PC-3 (cell line): Measurements from ENCODE around the gene CASP4. TPM values are rescaled to one million over a fixed set of nuclear protein-coding genes. Genes with fewer than 3 reads are reported as not detected.

Source experiments
- ATAC-seq: fragments of 200-7000 bp; cut with Tn5 transposase; 2 replicates; pipeline ENCODE4 v1.9.1; 2020; ENCODE audit warnings: mild to moderate bottlenecking, moderate library complexity
- BruUV-seq: library from RNA; stranded (reverse); fragments of 400-500 nt; replicated peaks from 2 replicates; lab custom pipeline; 2021; lab: Mats Ljungman, UMichigan
- CTCF ChIA-PET: fragments of 300-600 bp; sonication (Branson Sonifier 250); formaldehyde crosslinking; loops from one replicate; lab custom pipeline; 2022; ENCODE audit warnings: antibody characterized with exemption; lab: Charles Lee
- POLR2A ChIA-PET: fragments of 300-600 bp; sonication (Branson Sonifier 250); formaldehyde crosslinking; loops from one replicate; lab custom pipeline; 2022; ENCODE audit warnings: antibody characterized with exemption; ENCODE audit not compliant: unreplicated experiment; lab: Charles Lee
- DNase-seq: peaks from one replicate; pipeline ENCODE4 v3.0.0-alpha.2; 2015
- H2AFZ ChIP-seq: fragments of 300-600 bp; sonication (generic); 2 replicates; pipeline ENCODE4 v1.6.0; 2016; ENCODE audit warnings: antibody characterized with exemption, low read length
- H3F3A ChIP-seq: fragments of 300-600 bp; sonication (generic); one replicate; pipeline ENCODE4 v1.6.0; 2017; ENCODE audit warnings: antibody characterized with exemption, low read length, control low read depth, mild to moderate bottlenecking; ENCODE audit not compliant: unreplicated experiment
- H3K27ac ChIP-seq: fragments of 300-600 bp; sonication (generic); 2 replicates; pipeline ENCODE4 v1.5.1; 2016; ENCODE audit warnings: mild to moderate bottlenecking, low read length
- H3K27me3 ChIP-seq: fragments of 300-600 bp; sonication (generic); 2 replicates; pipeline ENCODE4 v1.6.1; 2016; ENCODE audit warnings: low read length, mixed read lengths
- H3K36me3 ChIP-seq: fragments of 300-600 bp; sonication (generic); 2 replicates; pipeline ENCODE4 v1.6.1; 2016; ENCODE audit warnings: low read depth, mixed run types, low read length, mixed read lengths
- H3K4me1 ChIP-seq: fragments of 300-600 bp; sonication (generic); 2 replicates; pipeline ENCODE4 v1.5.1; 2016; ENCODE audit warnings: low read length; ENCODE audit not compliant: insufficient read depth
- H3K4me2 ChIP-seq: fragments of 300-600 bp; sonication (generic); 2 replicates; pipeline ENCODE4 v1.6.0; 2016; ENCODE audit warnings: low read length
- H3K4me3 ChIP-seq: fragments of 300-600 bp; sonication (generic); 2 replicates; pipeline ENCODE4 v1.5.1; 2016; ENCODE audit warnings: mild to moderate bottlenecking, low read length, mixed read lengths
- H3K79me2 ChIP-seq: fragments of 300-600 bp; sonication (generic); 2 replicates; pipeline ENCODE4 v1.6.1; 2017; ENCODE audit warnings: low read length, mixed read lengths
- H3K9ac ChIP-seq: fragments of 300-600 bp; sonication (generic); 2 replicates; pipeline ENCODE4 v1.6.0; 2016; ENCODE audit warnings: mild to moderate bottlenecking, low read length
- H3K9me2 ChIP-seq: fragments of 300-600 bp; sonication (generic); replicated peaks from 2 replicates; pipeline ENCODE4 v1.6.1; 2016; ENCODE audit warnings: mixed run types, low read length, mixed read lengths
- H3K9me3 ChIP-seq: fragments of 300-600 bp; sonication (generic); 2 replicates; pipeline ENCODE4 v1.6.1; 2016; ENCODE audit warnings: low read length, mixed read lengths
- H4K20me1 ChIP-seq: fragments of 300-600 bp; sonication (generic); 2 replicates; pipeline ENCODE4 v1.6.1; 2016; ENCODE audit warnings: low read length, mixed read lengths
- EZH2 ChIP-seq: fragments of 300-600 bp; sonication (generic); IDR thresholded peaks from one replicate; pipeline ENCODE4 v1.6.1; 2017; ENCODE audit warnings: antibody characterized with exemption, mild to moderate bottlenecking, low read length; ENCODE audit not compliant: unreplicated experiment
- EZH2phosphoT487 ChIP-seq: fragments of 300-600 bp; sonication (generic); IDR thresholded peaks from 2 replicates; pipeline ENCODE4 v1.6.1; 2018; ENCODE audit warnings: mild to moderate bottlenecking, antibody characterized with exemption, low read length, borderline replicate concordance
- intact Hi-C: fragments of 100-400 bp; cut with micrococcal nuclease; formaldehyde crosslinking; loops from 2 replicates; pipeline ENCODE4 v1.9.0; 2023
- total RNA-seq: library from RNA; depleted of rRNA; stranded (reverse); fragments of >200 nt; gene quantifications from 2 replicates; pipeline ENCODE4 v1.2.3, GENCODE V29; 2014
- TF ChIP-seq, protein P1 (sequence below): fragments of 300-600 bp; sonication (generic); conservative IDR thresholded peaks from 2 replicates; pipeline ENCODE4 v1.5.1; 2017; ENCODE audit warnings: antibody characterized with exemption, low read depth, mild to moderate bottlenecking, low read length

The CASP4 gene
- total RNA-seq, 1 experiment from 2014 or later: 40.9 TPM

DNA sequence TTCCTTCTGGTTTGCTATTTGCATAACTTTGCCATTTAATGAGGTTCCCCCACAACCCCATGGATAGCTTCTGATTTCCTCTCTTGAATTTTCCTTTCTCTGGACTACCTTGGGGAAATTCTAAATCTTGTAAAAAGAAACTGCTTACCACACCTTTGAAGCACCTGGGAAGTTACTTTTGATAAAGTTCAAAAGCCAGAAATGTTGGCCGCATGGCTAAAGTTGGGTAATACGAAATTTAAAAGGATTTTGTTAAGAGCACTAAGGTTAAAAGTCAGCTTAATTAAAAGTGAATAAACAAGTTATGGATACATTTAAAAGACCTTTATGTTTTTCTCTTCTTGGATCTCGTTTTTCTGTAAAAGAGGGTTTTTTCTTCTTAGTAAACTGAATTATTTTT, 5.5 kb downstream of the CASP4 start:
- no peaks in the 10 kb centered on the region for H3K9me2 ChIP-seq
- H3K4me2 ChIP-seq: no peak overlapping the region
- H3K9me3 ChIP-seq: no peaks in the 10 kb centered on the region
- DNase-seq (no peak), ATAC-seq (no peak)
- no peak overlapping the region for H3K9ac ChIP-seq
- intact Hi-C loops: loop anchor here (10.0 kb wide), 2 partner anchors 242 to 612 kb away; no protein-coding TSS in a partner anchor
- H2AFZ ChIP-seq: no peak overlapping the region
- no peaks in the 10 kb centered on the region for H3K27me3 ChIP-seq
- H4K20me1 ChIP-seq: no peaks in the 10 kb centered on the region
- no peak overlapping the region for H3K4me3 ChIP-seq
- H3K36me3 ChIP-seq: no peaks in the 10 kb centered on the region
- ChIA-PET POLR2A (no interaction called here), CTCF (no interaction called here)
- H3K27ac ChIP-seq: no peak overlapping the region
- no TSS peak for BruUV-seq
- peaks cover 22% of the 10 kb centered on the region for H3K4me1 ChIP-seq
- H3K79me2 ChIP-seq: peaks cover 16% of the 10 kb centered on the region
- TF ChIP-seq EZH2 (no peak), EZH2phosphoT487 (no peak)
- TF ChIP-seq, protein P1, sequence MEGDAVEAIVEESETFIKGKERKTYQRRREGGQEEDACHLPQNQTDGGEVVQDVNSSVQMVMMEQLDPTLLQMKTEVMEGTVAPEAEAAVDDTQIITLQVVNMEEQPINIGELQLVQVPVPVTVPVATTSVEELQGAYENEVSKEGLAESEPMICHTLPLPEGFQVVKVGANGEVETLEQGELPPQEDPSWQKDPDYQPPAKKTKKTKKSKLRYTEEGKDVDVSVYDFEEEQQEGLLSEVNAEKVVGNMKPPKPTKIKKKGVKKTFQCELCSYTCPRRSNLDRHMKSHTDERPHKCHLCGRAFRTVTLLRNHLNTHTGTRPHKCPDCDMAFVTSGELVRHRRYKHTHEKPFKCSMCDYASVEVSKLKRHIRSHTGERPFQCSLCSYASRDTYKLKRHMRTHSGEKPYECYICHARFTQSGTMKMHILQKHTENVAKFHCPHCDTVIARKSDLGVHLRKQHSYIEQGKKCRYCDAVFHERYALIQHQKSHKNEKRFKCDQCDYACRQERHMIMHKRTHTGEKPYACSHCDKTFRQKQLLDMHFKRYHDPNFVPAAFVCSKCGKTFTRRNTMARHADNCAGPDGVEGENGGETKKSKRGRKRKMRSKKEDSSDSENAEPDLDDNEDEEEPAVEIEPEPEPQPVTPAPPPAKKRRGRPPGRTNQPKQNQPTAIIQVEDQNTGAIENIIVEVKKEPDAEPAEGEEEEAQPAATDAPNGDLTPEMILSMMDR: no peak
- H3F3A ChIP-seq: no peaks in the 10 kb centered on the region

DNA sequence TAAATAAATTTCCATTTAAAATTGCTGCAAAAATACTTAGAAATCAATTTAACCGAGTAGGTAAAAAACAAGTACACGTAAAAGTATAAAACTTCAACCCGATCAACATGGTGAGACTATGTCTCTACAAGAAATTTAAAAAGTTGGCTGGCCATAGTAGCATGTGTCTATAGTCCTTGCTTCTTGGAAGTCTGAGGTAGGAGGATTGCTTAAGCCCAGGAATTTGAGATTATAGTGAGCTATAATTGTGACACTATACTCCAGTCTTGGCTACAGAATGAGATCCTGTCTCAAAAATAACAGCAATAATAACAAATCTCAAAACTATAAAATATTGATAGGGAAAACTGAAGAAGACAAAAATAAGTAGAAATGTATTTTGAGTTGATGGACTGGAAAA, 11.1 kb downstream of the CASP4 start:
- no peak for DNase-seq
- POLR2A ChIA-PET: no interaction called here
- ATAC-seq: no peak

DNA sequence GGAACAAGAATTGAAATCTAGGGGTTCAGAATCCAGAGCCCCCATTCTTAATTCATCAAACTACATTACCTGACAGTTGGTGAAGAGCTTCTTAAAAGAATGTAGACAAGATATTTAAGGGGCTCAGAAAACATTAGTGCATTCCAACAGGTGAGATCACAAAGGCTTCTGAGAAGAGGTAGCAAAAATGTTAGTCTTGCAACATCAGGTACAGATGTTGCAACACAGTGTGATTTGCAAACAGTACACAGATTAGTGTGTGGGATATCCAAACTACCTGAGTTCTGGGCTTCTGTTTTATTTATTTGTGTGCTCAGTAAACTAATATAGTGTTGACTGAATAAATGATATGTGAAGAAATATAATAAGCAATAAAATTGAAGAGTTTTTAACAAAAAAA, 11.8 kb downstream of the CASP4 start:
- DNase-seq (peak; percentile 61), ATAC-seq (no peak)
- ChIA-PET CTCF (no interaction called here), POLR2A (no interaction called here)
- H3K36me3 ChIP-seq: no peaks in the 10 kb centered on the region
- intact Hi-C loops: no loop called here
- no peak overlapping the region for H3K4me2 ChIP-seq
- no peaks in the 10 kb centered on the region for H3K27me3 ChIP-seq
- H3K9me3 ChIP-seq: no peaks in the 10 kb centered on the region
- no peak overlapping the region for H3K27ac ChIP-seq
- H3K9me2 ChIP-seq: no peaks in the 10 kb centered on the region
- no peak overlapping the region for H3K4me3 ChIP-seq
- no peak overlapping the region for H2AFZ ChIP-seq
- no peaks in the 10 kb centered on the region for H3K79me2 ChIP-seq
- TF ChIP-seq, protein P1: no peak
- no peak for TF ChIP-seq EZH2
- TF ChIP-seq EZH2phosphoT487: no peak
- H4K20me1 ChIP-seq: no peaks in the 10 kb centered on the region
- no peaks in the 10 kb centered on the region for H3F3A ChIP-seq
- no peak overlapping the region for H3K9ac ChIP-seq
- no TSS peak for BruUV-seq
- H3K4me1 ChIP-seq: 0 out of 2 replicates have a peak, but pooled peaks cover 4% of the 10 kb centered on the region

More for the DNA sequence above, 11.1 kb downstream of the CASP4 start:
- no peak overlapping the region for H3K27ac ChIP-seq
- H3K27me3 ChIP-seq: no peaks in the 10 kb centered on the region
- H3K9me2 ChIP-seq: no peaks in the 10 kb centered on the region
- no peaks in the 10 kb centered on the region for H3K36me3 ChIP-seq
- H2AFZ ChIP-seq: no peak overlapping the region
- H3K4me1 ChIP-seq: 0 out of 2 replicates have a peak, but pooled peaks cover 4% of the 10 kb centered on the region
- CTCF ChIA-PET: no interaction called here
- no peaks in the 10 kb centered on the region for H3K9me3 ChIP-seq
- H3K9ac ChIP-seq: no peak overlapping the region
- BruUV-seq: no TSS peak
- H3F3A ChIP-seq: no peaks in the 10 kb centered on the region
- no peak overlapping the region for H3K4me3 ChIP-seq
- no peak overlapping the region for H3K4me2 ChIP-seq
- H4K20me1 ChIP-seq: no peaks in the 10 kb centered on the region
- TF ChIP-seq EZH2phosphoT487 (no peak), EZH2 (no peak)
- TF ChIP-seq, protein P1: no peak
- intact Hi-C loops: no loop called here
- no peaks in the 10 kb centered on the region for H3K79me2 ChIP-seq
